HG02981 (cell line): Measurements from ENCODE around the gene CCDC24.

Experiments
- ATAC-seq: cut with Tn5 transposase; IDR thresholded peaks from one replicate; pipeline ENCODE4 v1.9.1; 2021; ENCODE audit warnings: mild to moderate bottlenecking, moderate library complexity; ENCODE audit not compliant: unreplicated experiment

The CCDC24 gene

DNA sequence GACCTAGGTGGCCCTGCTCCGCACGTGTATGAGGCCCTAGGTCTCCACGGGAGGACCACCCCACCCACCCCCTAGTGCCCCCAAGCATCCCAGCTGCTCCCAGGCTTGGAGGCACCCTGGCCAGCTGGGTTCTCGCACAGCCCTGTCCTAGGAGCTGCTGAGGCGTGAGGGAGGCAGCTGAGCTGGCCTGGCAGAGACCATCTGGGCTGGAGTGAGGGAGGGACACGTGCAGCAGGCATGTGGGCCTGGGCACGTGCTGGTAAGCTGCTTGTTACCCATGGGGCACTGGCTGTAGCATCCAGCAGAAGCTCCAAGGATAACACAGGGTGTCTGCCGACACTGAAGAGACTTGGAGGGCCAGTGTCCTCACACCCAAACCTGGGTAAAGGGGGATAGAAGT lies 29.8 kb downstream of the CCDC24 start:
- no peak for ATAC-seq

GRCh38 chr1:44021581-44022321 lies 30.4 kb downstream of the CCDC24 start:
- no peak for ATAC-seq

GRCh38 chr1:44024031-44024902 lies 32.9 kb downstream of the CCDC24 start:
- no peak for ATAC-seq

- no peak for ATAC-seq
These were observed 33.6 kb downstream of the CCDC24 start for GRCh38 chr1:44024903-44025525.

DNA sequence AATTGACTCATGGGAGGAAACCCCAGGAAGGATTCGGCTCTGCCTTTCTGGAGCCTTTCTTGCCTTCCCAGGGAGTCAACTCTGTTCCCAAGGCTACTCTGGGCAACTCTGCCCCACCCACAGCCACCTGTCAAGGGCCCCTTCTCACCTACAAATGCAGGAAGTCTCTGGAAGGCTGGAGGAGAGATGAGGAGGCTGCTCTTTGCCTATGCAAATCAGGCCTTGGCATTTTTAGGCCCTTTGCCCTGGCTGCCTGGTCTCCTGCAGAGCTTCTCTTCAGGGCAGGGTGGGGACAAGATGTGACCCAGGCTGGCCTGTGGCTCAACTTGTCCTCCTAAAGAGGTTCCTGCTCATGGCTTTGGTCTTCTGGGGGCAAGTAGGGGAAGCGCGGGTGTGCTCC lies 34.4 kb downstream of the CCDC24 start:
- ATAC-seq = no peak

DNA sequence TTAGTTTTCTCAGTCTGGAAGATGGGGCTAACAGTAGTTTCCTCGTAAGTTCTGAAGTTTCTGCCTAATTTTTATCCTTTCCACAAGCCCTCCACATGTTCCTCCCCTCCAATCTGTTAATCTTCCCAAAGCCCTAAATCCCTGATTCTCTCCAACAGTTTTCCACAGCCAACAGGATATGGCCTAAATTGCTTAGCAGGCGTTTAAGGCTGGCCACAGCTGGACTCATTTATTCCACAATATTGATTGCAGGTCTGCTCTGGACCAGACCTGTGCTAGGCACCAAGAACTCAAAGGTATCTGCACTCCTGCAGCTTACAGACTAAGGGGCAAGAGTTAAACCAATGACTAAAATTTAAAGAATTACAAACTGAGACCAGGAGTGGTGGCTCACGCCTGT lies 35.9 kb downstream of the CCDC24 start:
- no peak for ATAC-seq

GRCh38 chr1:44029260-44029910 lies 38.0 kb downstream of the CCDC24 start:
- ATAC-seq = no peak

DNA sequence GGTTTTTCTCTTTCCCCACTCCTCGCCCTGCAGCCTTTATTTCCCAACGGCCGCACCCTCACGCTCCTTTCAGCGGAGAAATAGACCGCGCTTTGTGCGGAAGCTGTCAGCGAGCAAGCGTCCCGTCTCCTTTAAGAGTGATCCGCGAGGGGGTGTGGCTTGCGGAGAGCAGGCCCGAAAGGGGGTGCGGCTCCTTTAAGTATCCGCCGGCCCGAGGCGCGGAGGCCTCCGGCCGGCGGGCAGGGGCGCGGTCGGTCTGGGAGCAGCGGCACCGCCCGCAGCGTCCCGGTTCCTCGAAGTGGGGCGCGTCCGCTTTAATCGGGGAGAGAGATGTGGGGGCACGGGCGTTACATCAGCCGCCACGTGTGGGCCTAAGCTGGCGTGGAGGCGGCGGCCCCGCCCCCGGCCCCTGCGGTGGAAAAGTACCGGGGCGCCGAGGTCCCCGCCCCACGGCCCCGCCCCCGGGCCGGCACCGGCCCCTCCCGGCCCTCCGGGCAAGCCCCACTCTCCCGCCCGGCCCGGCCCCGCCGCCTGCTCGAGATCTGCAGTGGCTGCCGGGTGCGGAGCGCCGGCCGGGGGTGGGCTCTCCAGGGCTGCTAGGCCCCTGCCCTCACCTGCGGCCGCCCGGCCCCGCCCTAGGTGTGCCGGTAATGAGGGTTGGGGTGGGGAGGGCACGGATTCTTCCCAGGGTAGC lies 38.7 kb downstream of the CCDC24 start:
- ATAC-seq = peak; percentile 88

GRCh38 chr1:44030605-44031251 lies 39.3 kb downstream of the CCDC24 start:
- no peak for ATAC-seq

GRCh38 chr1:44031252-44032169 lies 40.1 kb downstream of the CCDC24 start, which contains the start of gene SLC6A9:
SLC6A9 (minus strand) TSS chr1:44031462; CDS start chr1:44024277, 7,185 bp downstream.
- no peak for ATAC-seq

- no peak for ATAC-seq
These were observed 40.9 kb downstream of the CCDC24 start for GRCh38 chr1:44032170-44032790.

GRCh38 chr1:44033041-44033575 lies 41.7 kb downstream of the CCDC24 start:
- no peak for ATAC-seq

DNA sequence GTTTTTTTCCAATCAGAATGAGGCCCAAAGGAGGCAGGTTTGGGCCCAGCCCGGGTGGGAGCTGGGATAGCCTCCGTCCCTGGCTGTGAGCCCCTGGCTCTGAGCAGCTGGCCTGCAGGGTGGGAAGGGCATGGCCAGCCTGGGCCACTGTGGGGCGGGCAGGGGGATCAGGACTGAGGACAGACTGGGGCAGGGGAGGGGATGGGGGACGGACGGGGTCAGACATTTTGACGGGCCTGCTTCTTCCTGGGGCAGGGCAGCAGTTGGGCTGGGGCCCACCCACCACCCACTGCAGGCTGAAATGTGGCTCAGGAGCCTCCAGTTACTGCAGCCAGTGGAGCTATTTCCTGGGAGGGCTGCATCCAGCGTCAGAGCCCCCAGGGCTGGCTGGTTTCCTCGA lies 42.4 kb downstream of the CCDC24 start:
- no peak for ATAC-seq

GRCh38 chr1:44034423-44034822 lies 43.0 kb downstream of the CCDC24 start:
- ATAC-seq = no peak

GRCh38 chr1:44034976-44035716 lies 43.7 kb downstream of the CCDC24 start:
- no peak for ATAC-seq

DNA sequence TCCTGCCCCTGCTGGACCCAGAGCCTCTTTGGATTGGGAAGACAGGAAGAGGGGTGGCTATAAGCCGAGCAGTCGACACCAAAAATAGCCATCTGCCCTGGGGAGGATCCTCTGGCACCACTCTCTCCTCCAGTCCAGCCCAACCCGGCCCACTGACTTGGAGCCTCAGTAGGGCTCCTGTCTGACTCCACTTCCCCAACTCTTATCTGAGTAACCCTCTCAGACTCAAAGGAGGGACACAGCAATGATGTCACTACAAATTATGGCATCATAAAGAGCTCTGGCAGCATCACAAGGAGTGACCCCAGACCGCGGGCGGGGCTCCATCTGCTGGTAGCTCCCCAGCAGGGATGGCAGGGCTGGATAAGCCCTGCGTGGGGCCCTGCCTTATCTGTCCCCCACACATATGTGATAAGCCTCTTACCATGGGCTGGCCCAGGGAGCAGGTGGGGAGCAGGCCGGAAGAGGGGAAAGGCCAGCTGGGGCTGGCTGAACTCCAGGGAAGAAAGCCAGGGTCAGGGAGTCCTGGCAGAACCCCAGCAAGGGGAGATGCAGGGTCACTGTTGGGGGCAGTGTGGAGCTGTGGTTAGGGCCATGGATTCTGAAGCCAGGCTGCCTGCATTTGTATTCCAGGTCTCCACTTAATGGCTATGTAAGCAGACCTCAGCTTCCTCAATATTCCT lies 44.5 kb downstream of the CCDC24 start:
- no peak for ATAC-seq
